Smooth muscle cell (in vitro differentiated cells): Measurements from ENCODE around the gene CSRP1. TPM values are rescaled to one million over a fixed set of nuclear protein-coding genes. Genes with fewer than 3 reads are reported as not detected.
A peak's percentile ranks its signal among the peaks of the same experiment; 100 is the strongest.

Source experiments
- DNase-seq: peaks from one replicate; lab custom pipeline; 2025; ENCODE audit not compliant: unreplicated experiment; lab: John Stamatoyannopoulos, UW
- H2AFZ ChIP-seq: fragments of 200-600 bp; sonication (generic); 2 replicates; pipeline ENCODE4 v1.6.0; 2016; ENCODE audit warnings: antibody characterized with exemption, low read depth, mild to moderate bottlenecking
- H3F3A ChIP-seq: fragments of 200-600 bp; sonication (generic); 2 replicates; pipeline ENCODE4 v1.6.0; 2017; ENCODE audit warnings: antibody characterized with exemption, low read depth
- H3K27ac ChIP-seq: fragments of 200-600 bp; sonication (generic); 2 replicates; pipeline ENCODE4 v1.5.1; 2016; ENCODE audit warnings: low read depth, mild to moderate bottlenecking
- H3K27me3 ChIP-seq: fragments of 200-600 bp; sonication (generic); 2 replicates; pipeline ENCODE4 v1.6.1; 2016; ENCODE audit warnings: low read depth, mild to moderate bottlenecking
- H3K36me3 ChIP-seq: fragments of 200-600 bp; sonication (generic); 2 replicates; pipeline ENCODE4 v1.5.1; 2016; ENCODE audit warnings: low read depth
- H3K4me1 ChIP-seq: fragments of 200-600 bp; sonication (generic); 2 replicates; pipeline ENCODE4 v1.5.1; 2016; ENCODE audit warnings: low read depth
- H3K4me2 ChIP-seq: fragments of 200-600 bp; sonication (generic); 2 replicates; pipeline ENCODE4 v1.6.0; 2016; ENCODE audit warnings: mild to moderate bottlenecking
- H3K4me3 ChIP-seq: fragments of 200-600 bp; sonication (generic); 2 replicates; pipeline ENCODE4 v1.5.1; 2016; ENCODE audit warnings: mild to moderate bottlenecking
- H3K79me2 ChIP-seq: fragments of 200-600 bp; sonication (generic); 2 replicates; pipeline ENCODE4 v1.6.0; 2016; ENCODE audit warnings: low read depth, mild to moderate bottlenecking
- H3K9ac ChIP-seq: fragments of 200-600 bp; sonication (generic); 2 replicates; pipeline ENCODE4 v1.6.0; 2016; ENCODE audit warnings: low read depth
- H3K9me3 ChIP-seq: fragments of 200-600 bp; sonication (generic); replicated peaks from 2 replicates; pipeline ENCODE4 v1.5.1; 2016; ENCODE audit warnings: low read depth
- H4K20me1 ChIP-seq: fragments of 200-600 bp; sonication (generic); 2 replicates; pipeline ENCODE4 v1.6.0; 2016; ENCODE audit warnings: low read depth
- CTCF ChIP-seq: fragments of 200-600 bp; sonication (generic); IDR thresholded peaks from 2 replicates; pipeline ENCODE4 v1.5.1; 2017; ENCODE audit warnings: borderline replicate concordance, mild to moderate bottlenecking, antibody characterized with exemption; ENCODE audit not compliant: insufficient read depth, poor library complexity, severe bottlenecking
- WGBS: methylation state at CpG from one replicate; pipeline ENCODE4 v1.1.7; 2016; ENCODE audit warnings: low lambda C conversion rate; 5-methylcytosine and 5-hydroxymethylcytosine counted together
- polyA plus RNA-seq: library from polyadenylated mRNA; unstranded; fragments of >200 nt; fragmentation: Nextera tagmentation; extraction: Ambion mirVana; gene quantifications from 2 replicates; pipeline ENCODE4 v1.2.1, GENCODE V29; 2016
- total RNA-seq: library from RNA; depleted of rRNA; stranded (reverse); fragments of >200 nt; gene quantifications from 2 replicates; pipeline ENCODE4 v1.2.3, GENCODE V29; 2014

Gene CSRP1
- total and polyA plus RNA-seq, 2 experiments from 2014 or later = 202 to 345 TPM

GRCh38 chr1:201537891-201538611, 31.1 kb upstream of the CSRP1 start:
- Histone ChIP-seq H3K4me1 (peaks cover 30% of the 10 kb centered on the region), H3K27me3 (no peaks in the 10 kb centered on the region), H3K79me2 (peaks cover 31% of the 10 kb centered on the region), H3F3A (peaks cover 61% of the 10 kb centered on the region), H3K4me2 (peak overlapping the region; percentile 97), H3K36me3 (no peaks in the 10 kb centered on the region), H2AFZ (peak overlapping the region; percentile 64), H3K9ac (peak overlapping the region; percentile 84), H3K9me3 (no peaks in the 10 kb centered on the region), H3K27ac (peak overlapping the region; percentile 94), H3K4me3 (peak overlapping the region; percentile 68), H4K20me1 (no peaks in the 10 kb centered on the region)
- DNase-seq = no peak
- TF ChIP-seq CTCF = no peak
- 17% methylated on average over 6 of the region's 6 CpGs for WGBS

GRCh38 chr1:201537467-201537866, 30.5 kb upstream of the CSRP1 start:
- peaks cover 24% of the 10 kb centered on the region for H3K4me1 ChIP-seq
- no peak overlapping the region for H3K4me3 ChIP-seq
- no peak overlapping the region for H3K9ac ChIP-seq
- TF ChIP-seq CTCF = no peak
- H3K79me2 ChIP-seq = peaks cover 25% of the 10 kb centered on the region
- H3K36me3 ChIP-seq = no peaks in the 10 kb centered on the region
- peak overlapping the region; percentile 94 for H3K27ac ChIP-seq
- H4K20me1 ChIP-seq = no peaks in the 10 kb centered on the region
- no peaks in the 10 kb centered on the region for H3K27me3 ChIP-seq
- H3K4me2 ChIP-seq = peak overlapping the region; percentile 97
- H3K9me3 ChIP-seq = no peaks in the 10 kb centered on the region
- 96% methylated on average over 4 of the region's 4 CpGs for WGBS
- peaks cover 61% of the 10 kb centered on the region for H3F3A ChIP-seq
- H2AFZ ChIP-seq = no peak overlapping the region
- no peak for DNase-seq

GRCh38 chr1:201537028-201537427, 30.1 kb upstream of the CSRP1 start:
- H3F3A ChIP-seq = peaks cover 58% of the 10 kb centered on the region
- no peak overlapping the region for H3K4me3 ChIP-seq
- DNase-seq = no peak
- H3K79me2 ChIP-seq = peaks cover 21% of the 10 kb centered on the region
- H3K4me1 ChIP-seq = peaks cover 23% of the 10 kb centered on the region
- no peak overlapping the region for H2AFZ ChIP-seq
- H4K20me1 ChIP-seq = no peaks in the 10 kb centered on the region
- no peaks in the 10 kb centered on the region for H3K9me3 ChIP-seq
- H3K36me3 ChIP-seq = no peaks in the 10 kb centered on the region
- TF ChIP-seq CTCF = no peak
- H3K9ac ChIP-seq = no peak overlapping the region
- WGBS = 85% methylated on average over 2 of the region's 2 CpGs
- peak overlapping the region; percentile 94 for H3K27ac ChIP-seq
- H3K27me3 ChIP-seq = no peaks in the 10 kb centered on the region
- H3K4me2 ChIP-seq = peak overlapping the region; percentile 54

GRCh38 chr1:201536558-201536957, 29.6 kb upstream of the CSRP1 start:
- Histone ChIP-seq H3K27ac (peak overlapping the region; percentile 94), H2AFZ (no peak overlapping the region), H3F3A (peaks cover 58% of the 10 kb centered on the region), H3K9ac (peak overlapping the region; percentile 69), H3K4me1 (peaks cover 23% of the 10 kb centered on the region), H3K4me3 (no peak overlapping the region), H3K9me3 (no peaks in the 10 kb centered on the region), H4K20me1 (no peaks in the 10 kb centered on the region), H3K4me2 (peak overlapping the region; percentile 54), H3K36me3 (no peaks in the 10 kb centered on the region), H3K79me2 (peaks cover 16% of the 10 kb centered on the region), H3K27me3 (no peaks in the 10 kb centered on the region)
- 45% methylated on average over 4 of the region's 4 CpGs for WGBS
- no peak for TF ChIP-seq CTCF
- DNase-seq = no peak
